HG03442 (cell line): ENCODE measurements around the gene RASGRP4.
"Not testable (repeated sequence)": the region's sequence is repeated elsewhere in the genome, so short reads cannot be mapped to it uniquely, and the experiment has no call there.

Experiments
- ATAC-seq: cut with Tn5 transposase; IDR thresholded peaks from one replicate; pipeline ENCODE4 v1.9.1; 2021; ENCODE audit warnings: mild to moderate bottlenecking, moderate library complexity; ENCODE audit not compliant: unreplicated experiment

RASGRP4 gene

DNA sequence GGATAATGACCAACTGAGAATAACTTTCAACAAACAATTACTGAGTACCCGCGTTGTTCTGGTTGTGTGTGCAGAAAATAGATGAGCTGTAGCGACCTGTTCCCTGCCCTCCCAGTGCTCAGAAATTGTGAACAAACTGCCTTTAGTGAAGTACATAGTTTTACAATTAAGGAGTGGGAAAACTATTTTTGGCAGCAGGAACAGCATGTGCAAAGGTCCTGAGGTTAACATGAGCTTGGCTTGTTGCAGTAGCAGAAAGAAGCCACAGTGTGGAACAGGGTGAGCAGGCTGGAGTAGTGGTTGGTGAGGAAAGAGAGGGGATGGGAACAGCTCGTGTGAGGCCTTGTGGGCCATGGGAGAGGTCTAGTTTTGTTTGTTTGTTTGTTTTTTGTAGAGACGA, 23.5 kb upstream of the RASGRP4 start:
- ATAC-seq = no peak

DNA sequence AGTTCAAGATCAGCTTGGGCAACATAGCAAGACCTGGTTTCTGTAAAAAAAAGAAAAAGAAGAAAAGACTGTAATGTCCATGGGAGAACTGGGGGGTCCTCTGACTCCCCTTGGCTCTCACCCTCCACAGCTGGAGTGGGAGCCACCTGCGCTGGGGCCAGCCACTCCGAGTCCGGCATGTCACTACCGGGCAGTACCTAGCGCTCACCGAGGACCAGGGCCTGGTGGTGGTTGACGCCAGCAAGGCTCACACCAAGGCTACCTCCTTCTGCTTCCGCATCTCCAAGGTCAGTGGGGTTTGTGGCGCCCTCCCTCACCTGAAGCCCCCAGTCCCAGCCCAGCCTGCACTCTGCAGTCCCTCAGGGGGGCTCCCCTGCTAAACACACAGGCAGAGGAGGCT, 22.2 kb upstream of the RASGRP4 start:
- no peak for ATAC-seq

DNA sequence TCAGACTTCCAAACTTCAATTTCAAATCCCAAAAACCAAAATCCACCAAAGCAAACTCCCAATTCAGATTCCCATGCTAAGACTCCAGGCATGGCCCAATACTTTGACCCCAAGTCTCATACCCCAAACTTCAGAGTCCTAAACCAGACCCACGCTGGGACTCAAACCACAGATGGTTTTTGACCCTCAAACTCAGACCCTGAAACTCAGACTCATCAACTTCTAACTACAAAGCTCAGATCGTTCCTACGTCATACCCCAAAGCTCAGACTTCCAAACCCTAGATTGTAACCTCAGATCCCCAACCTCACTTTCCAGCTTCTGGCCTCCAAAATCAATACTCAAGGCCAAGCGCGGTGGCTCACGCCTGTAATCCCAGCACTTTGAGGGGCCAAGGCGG, 19.3 kb upstream of the RASGRP4 start:
- no peak for ATAC-seq

DNA sequence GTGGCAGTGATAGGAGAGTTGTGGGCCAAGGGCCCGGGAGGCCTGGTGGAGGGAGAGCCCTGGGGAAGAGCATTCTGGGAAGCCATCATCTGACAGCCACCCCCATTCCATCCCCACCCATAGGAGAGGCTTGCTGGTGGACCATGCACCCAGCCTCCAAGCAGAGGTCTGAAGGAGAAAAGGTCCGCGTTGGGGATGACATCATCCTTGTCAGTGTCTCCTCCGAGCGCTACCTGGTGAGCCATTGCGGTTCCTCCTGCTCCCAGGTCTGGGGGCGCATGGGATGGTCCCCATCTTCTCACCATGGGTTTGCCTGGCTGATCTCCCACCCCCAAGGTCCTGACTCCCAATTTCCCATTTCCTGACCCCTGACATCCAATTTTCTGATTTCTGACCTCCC, 18.0 kb upstream of the RASGRP4 start:
- ATAC-seq = no peak

DNA sequence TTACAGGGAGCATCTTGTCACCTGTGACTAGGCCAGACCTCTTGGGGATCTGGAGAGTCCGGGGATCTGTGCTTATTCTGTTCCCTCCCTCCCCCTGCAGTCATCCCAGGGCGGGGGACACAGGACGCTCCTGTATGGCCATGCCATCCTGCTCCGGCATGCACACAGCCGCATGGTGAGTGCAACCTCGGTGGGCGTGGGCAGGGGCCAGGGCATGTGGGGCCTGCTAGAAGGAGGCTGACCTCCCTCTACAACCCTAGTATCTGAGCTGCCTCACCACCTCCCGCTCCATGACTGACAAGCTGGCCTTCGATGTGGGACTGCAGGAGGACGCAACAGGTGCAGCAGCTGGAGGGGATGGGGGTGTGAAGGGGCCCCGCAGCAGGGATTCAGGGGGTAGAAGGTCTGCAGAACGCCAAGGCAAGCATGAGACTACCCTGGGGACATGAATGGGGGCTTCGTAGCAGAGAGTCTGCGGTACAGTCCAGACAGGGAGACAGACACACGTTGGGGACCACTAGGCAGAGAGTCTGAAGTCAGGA, 17.5 kb upstream of the RASGRP4 start:
- ATAC-seq = no peak

DNA sequence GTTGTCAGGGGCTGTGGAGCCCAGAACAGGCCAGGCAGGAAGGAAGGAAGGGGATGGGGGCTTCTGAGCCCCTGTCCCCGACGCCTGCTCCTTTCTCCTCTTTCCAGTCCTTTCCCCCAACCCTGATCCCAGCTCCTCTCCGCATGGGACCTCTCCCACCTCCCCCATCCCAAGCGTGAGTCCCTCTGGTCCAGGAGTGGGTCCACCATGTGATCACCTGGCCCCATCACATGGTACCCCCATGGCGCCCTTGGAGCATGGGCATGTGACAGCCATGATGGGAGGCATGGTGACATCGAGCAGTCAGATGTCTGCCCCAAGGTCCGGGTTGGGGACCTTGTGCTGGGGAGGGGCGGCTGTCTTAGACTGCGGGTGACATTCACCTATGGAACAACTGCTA, 16.7 kb upstream of the RASGRP4 start:
- ATAC-seq = no peak

DNA sequence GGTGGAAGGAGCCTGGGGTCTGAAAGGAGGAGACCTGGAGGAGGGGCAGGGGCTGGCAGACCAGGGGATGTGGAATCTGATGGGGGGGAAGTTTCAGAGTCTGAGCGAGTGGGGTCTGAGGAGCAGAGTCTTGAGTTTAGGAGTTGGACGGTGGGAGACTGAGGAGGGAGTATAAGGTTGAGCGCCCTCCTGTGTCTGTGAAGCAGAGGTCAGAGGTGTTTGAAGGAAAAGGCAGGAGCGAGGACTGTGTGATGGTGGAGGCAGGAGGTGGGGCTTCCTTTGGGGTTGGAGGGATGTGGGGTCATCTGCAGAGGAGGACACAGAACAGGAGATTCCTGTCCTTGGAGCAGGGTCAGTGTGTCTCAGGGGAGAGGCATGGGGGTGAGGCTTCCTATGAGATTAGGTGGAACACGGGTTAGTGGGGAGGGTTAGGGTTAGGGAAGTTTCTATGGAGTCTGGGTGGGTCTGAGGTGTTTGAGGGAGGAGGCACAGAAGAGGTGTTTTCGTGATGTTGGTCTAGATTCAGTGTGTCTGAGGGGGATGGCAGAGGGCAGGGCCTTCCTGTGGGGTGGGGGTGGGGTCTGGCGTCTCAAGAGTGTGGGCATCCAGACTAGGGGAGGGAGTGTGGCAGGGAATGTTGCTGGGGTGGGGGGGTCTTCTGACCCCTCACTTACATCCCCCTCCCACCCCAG, 15.8 kb upstream of the RASGRP4 start:
- no peak for ATAC-seq

DNA sequence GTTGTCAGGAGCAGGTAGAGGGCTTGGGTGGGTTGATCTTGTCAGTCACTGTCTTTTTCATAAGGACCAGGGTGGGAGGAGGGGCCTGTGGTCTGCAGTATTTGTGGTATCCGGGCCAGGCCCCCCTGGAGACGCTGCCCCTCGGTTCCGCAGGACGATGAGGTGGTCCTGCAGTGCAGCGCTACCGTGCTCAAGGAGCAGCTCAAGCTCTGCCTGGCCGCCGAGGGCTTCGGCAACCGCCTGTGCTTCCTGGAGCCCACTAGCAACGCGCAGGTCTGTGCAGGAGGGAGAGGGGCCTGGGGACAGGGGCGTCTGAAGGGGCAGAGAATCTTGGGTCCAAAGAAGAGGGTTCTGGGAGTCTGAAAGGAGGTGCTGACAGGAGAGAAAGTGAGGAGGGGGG, 14.6 kb upstream of the RASGRP4 start:
- no peak for ATAC-seq

DNA sequence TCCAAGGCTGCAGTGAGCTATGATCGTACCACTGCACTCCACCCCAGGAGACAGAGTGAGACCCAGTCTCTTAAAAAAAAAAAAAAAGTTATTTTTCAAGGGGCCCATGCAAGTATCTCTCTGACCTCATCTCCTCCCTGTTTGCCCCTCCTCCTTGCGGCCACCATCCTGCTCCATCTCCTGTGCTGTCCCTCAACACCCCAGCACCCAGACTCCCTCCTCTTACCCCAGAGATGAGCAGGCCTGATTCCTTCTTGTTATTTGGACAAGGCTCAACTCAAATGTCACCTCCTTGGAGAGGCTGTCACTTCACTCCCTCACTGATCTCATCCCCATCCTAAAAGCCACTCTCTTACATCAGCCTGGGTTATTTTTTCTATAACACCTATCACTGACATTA, 11.9 kb upstream of the RASGRP4 start:
- no peak for ATAC-seq

DNA sequence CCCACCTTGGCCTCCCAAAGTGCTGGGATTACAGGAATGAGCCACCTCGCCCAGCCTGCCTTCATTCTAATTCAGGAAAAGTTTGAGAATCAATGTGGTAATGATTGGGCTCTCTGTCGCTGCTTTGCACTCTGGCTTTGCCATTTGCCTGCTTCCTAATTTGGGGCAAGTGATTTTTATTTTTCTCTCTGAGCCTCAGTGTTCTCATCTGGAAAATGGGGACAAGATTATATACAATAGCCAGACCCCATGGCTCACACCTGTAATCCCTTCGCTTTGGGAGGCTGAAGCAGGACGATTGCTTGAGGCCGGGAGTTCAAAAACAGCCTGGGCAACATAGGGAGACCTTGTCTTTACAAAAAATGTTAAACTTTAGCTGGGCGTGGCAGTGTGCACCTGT, 11.3 kb upstream of the RASGRP4 start:
- ATAC-seq = no peak

DNA sequence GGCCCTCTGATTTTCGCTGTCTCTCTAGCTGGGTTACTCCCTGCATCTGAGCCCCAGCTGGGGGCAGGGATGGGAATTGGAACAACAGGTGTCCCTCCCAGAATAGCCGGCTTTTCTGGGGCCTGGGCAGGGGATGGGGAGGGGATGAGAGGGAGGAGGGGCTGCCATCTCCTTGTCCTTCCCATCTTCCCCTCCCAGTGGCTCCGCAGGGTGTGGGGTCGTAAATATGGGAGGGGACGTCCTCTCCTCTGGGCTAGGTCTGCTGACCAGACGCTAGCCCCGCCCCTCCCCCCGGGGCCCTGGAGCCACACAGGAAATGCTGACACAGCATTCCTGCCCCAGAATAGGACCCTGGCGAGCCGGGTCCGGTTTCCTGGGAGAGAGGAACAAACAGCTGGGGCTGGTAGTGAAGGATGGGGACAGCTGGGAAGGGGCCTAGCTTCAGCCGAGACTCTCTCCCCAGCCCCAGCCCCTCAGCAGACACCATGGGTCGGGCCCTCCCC, 8.6 kb upstream of the RASGRP4 start:
- no peak for ATAC-seq

DNA sequence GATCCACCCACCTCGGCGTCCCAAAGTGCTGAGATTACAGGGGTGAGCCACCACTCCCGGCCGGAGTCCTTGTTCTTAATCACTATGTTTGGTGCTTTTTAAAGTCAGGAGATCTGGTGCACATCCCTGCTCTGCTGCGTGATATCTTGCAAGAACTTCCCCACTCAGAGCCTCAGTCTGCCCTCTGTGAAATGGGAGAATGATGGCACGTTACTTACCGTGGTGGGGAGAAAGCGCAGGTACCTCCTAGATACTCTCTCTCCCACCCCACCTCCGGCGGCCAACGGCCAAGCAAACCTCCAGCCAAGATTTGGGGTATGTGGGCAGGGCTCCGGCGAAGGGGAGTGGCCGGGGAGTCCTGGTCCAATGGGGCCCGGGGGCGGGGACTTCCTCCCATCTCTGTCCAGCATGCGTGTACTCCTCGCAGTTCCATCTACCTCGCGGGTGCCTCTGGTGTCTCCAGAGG, 7.3 kb upstream of the RASGRP4 start, which contains the start of gene RYR1:
TSS of gene RYR1 (plus strand) at position 424 of the 466 bp plus-strand sequence. CDS start 139 bp downstream, outside the sequence.
- no peak for ATAC-seq

DNA sequence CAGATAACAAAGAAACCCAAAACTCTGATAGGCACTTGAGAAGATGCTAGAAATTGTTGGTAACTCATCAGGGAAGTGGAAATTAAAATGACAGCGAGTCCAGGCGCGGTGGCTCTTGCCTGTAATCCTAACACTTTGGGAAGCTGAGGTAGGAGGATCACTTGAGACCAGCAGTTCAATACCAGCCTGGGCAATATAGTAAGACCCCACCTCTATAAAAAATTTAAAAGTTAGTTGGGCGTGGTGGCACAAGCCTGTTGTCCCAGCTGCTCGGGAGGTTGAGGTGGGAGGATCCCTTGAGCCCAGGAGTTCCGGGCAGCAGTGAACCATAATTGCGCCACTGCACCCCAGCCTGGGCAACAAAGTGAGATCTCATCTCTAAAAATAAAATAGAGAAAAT, 4.9 kb upstream of the RASGRP4 start:
- no peak for ATAC-seq

DNA sequence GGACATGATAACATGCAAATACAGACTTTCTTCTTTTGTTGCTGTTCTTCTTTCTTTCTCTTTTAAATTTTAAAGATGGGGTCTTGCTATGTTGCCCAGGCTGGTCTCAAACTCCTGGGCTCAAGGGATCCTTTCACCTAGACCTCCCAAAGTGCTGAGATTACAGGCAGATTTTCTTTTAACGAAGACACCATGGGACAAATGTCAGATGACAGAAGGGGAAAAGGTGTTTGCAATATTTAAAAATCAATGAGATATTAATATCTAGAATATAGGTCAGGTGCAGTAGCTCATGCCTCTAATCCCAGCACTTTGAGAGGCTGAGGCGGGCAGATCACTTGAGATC, 3.8 kb upstream of the RASGRP4 start:
- no peak for ATAC-seq

DNA sequence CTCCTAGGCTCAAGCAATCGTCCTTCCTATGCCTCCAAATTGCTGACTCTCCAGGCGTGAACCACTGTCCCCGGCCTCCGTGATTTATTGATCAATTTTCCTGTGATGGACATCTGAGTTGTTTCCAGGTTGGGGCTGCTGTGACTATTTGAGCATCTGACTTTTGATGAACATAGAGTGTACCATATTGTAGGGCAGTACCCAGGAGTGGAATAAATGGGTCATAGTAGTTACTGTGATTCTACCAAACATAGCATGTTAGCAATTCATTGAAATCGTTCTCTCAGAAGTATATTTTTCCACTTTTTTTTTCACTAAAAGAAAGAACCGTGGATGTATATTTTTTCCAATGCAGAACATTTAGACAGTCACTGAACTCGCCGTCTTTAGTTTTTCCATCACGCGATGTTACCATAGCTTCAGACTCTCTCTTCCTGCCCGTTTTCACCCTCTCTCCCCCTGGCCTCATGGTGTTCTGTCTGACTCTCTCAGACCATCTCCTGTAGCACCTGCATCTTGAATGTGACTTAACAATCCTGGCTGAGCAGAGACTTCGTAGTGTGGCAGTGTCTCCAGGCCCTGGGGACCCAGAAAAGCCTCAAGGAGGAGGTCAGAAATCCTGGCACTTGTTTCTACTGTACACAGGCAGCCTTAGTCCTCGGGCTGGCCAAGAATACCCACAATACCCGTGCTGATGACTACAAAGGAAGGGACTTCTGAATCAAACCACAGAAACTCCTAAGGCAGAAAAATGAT, 3.2 kb upstream of the RASGRP4 start:
- no peak for ATAC-seq

DNA sequence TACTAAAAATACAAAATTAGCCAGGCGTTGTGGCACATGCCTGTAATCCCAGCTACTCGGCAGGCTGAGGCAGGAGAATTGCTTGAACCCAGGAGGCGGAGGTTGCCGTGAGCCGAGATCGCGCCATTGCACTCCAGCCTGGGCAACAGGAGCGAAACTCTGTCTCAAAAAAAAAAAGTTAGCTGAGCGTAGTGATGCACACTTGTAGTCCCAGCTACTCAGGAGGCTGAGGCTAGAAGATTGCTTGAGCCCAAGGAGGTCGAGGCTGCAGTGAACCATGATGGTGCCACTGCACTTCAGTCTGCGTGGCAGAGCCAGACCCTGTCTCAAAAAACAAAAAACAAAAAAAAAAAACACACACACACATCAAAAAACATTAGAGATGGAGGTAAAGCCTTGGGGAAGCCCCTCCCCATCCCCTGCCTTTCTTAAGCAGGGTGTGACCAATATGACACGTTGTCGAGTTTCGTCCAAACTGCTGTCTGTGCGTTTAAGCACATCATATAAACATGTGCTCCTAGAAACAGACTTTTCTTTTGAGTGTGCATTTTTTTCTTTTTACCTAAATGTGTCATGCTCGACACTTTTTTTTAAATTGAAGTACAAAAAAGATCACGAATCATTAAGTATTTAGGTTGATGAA, 1.1 kb upstream of the RASGRP4 start:
- ATAC-seq = not testable (repeated sequence)

DNA sequence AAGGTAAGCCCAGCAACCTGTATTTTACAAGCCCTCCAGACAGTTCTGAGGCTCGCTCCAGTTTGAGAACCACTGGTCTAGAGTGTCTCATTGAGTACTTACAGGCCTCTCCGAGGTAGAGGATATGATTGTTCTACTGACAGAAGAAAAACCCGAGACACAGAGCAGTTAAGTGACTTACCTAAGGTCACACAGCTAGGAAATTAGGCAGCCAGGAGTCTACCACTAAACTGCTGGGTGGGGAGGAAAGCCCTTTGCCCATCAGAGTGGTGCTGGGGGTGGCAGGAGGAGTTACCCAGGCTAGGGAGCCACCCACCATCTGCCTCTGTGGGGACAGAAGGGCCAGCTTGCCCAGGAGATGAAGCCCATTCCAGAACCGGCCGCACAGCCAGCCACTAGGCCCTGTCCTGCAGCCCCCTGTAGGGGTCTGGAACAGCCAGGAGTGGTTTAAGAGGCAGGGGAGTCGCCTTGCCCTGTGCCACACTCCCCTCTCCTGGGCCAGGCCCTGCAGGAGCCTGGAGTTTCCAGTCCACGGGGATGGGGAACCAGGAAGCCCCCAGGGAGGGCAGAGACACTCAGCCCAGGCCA, 703 bp downstream of the RASGRP4 start:
- ATAC-seq = no peak

DNA sequence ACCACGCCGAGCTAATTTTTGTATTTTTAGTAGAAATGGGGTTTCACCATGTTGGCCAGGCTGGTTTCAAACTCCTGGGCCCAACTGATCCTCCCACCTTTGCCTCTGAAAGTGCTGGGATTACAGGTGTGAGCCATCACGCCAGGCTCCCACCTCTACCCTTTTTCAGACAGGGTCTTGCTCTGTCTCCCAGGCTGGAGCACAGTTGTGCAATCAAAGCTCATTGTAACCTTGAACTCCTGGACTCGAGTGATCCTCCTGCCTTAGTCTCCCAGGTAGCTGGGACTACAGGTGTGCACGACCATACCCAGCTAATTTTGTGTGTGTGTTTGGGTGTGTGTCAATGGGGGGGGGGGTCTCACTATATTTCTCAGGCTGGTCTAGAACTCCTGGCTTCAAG, 1.7 kb downstream of the RASGRP4 start:
- ATAC-seq = no peak

DNA sequence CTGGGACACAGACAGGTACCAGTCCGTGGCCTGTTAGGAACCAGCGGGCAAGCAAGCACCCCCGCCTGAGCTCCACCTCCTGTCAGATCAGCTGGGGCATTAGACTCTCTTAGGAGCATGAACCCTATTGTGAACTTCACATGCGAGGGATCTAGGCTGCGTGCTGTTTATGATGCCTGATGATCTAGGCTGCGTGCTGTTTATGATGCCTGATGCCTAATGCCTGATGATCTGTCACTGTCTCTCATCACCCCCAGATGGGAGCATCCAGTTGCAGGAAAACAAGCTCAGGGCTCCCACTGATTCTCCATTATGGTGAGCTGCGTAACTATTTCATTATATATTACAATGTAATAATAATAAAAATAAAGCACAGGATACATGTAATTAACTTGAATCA, 3.6 kb downstream of the RASGRP4 start:
- ATAC-seq = no peak

DNA sequence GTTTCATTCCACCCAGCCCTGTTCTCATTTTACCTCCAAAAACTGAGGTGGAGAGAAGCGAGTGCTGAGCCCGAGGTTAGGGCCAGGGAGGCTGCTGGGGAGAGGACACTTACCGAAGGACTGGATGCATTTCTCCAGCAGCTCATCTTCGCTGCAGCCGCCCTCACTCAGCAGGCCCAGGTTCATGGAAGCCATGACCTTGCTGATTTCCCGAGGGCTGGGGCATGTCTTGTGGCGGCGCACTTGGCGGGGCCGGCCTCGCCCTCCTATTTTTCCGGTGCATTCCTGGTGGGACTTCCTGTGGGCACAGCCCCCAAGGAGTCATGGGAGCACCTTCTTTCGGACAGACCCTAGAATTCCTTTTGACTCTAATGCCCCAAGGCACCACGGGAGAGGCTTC, 4.2 kb downstream of the RASGRP4 start:
- no peak for ATAC-seq

DNA sequence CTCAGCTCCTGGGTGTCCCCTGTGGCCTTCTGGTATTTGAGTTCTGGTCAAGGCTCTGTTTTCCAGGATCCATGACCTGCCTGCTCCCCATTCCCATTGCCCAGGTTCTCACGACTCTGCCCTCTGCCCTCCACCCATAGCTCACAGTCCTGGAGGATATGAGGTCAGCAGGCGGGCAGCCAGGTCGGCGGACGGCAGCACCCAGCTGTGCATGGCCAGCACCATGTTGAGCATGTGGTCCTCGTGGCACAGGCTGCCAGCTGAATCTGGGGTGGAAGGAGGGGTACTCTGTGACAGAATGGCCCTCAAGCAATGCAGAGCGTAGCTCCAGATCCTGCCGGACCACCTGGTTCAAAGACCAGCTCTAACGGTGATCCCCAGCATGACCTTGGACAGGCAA, 5.1 kb downstream of the RASGRP4 start:
- ATAC-seq = no peak
